Progenitor cell of endocrine pancreas (in vitro differentiated cells): ENCODE measurements around the gene SMC5. TPM values are rescaled to one million over a fixed set of nuclear protein-coding genes. Genes with fewer than 3 reads are reported as not detected.

ENCODE experiments used
- DNase-seq: peaks from one replicate; pipeline ENCODE4 v3.0.0; 2021; ENCODE audit warnings: low spot score; ENCODE audit not compliant: unreplicated experiment
- H3K27ac Mint-ChIP-seq: 2 replicates; pipeline ENCODE4 v1.8.0; 2021; ENCODE audit warnings: mild to moderate bottlenecking, moderate library complexity, mixed read lengths
- H3K27me3 Mint-ChIP-seq: 2 replicates; pipeline ENCODE4 v1.8.0; 2021; ENCODE audit warnings: mixed read lengths
- H3K36me3 Mint-ChIP-seq: 2 replicates; pipeline ENCODE4 v1.8.0; 2022; ENCODE audit warnings: mixed read lengths; ENCODE audit not compliant: insufficient read depth
- H3K4me1 Mint-ChIP-seq: 2 replicates; pipeline ENCODE4 v1.8.0; 2021; ENCODE audit warnings: low read depth, mixed read lengths
- H3K4me3 Mint-ChIP-seq: 2 replicates; pipeline ENCODE4 v1.8.0; 2021; ENCODE audit warnings: low read depth, mild to moderate bottlenecking, moderate library complexity, mixed read lengths
- H3K9me3 Mint-ChIP-seq: 2 replicates; pipeline ENCODE4 v1.8.0; 2021; ENCODE audit warnings: low read depth, mixed read lengths
- total RNA-seq: library from RNA; stranded (reverse); gene quantifications from 2 replicates; pipeline ENCODE4 v1.2.1, GENCODE V29; 2021
- TF ChIP-seq, protein P1 (sequence below): fragments of 200-600 bp; sonication (generic); IDR thresholded peaks from one replicate; pipeline ENCODE4 v1.5.0; 2021; ENCODE audit warnings: antibody characterized with exemption, mild to moderate bottlenecking; ENCODE audit not compliant: unreplicated experiment

Gene SMC5
- total RNA-seq, 1 donor from 2014 or later: 42.8 TPM

DNA sequence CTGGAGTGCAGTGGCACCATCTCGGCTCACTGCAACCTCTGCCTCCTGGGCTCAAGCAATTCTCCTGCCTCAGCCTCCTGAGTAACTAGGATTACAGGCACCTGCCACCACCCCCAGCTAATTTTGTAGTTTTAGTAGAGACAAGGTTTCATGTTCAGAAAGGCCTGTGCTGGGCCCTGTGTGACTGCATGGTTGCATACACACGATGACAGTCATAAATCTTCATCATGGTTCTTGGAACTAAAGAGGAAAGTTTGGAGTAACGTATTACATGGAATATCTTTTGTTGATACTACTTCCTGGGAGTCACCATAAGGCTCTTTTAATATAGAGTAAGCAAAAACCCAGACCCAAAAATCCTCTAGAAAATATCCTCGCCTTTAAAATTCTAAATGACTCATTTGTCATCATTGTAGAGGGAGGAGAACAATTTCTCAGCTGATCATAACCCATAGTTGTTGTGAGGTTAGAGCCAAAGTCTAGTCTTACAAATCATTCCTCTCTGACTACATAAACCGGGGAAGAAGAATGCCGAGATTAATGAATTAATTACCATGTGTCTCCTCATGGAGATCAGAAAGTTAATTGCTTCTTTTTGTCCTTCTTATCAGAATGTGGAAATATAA lies 108.6 kb downstream of the SMC5 start:
- no peak overlapping the region for H3K4me3 Mint-ChIP-seq
- DNase-seq: no peak
- TF ChIP-seq, protein P1, sequence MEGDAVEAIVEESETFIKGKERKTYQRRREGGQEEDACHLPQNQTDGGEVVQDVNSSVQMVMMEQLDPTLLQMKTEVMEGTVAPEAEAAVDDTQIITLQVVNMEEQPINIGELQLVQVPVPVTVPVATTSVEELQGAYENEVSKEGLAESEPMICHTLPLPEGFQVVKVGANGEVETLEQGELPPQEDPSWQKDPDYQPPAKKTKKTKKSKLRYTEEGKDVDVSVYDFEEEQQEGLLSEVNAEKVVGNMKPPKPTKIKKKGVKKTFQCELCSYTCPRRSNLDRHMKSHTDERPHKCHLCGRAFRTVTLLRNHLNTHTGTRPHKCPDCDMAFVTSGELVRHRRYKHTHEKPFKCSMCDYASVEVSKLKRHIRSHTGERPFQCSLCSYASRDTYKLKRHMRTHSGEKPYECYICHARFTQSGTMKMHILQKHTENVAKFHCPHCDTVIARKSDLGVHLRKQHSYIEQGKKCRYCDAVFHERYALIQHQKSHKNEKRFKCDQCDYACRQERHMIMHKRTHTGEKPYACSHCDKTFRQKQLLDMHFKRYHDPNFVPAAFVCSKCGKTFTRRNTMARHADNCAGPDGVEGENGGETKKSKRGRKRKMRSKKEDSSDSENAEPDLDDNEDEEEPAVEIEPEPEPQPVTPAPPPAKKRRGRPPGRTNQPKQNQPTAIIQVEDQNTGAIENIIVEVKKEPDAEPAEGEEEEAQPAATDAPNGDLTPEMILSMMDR: no peak
- H3K27me3 Mint-ChIP-seq: no peaks in the 10 kb centered on the region
- H3K4me1 Mint-ChIP-seq: no peaks in the 10 kb centered on the region
- H3K9me3 Mint-ChIP-seq: peaks cover 4% of the 10 kb centered on the region
- no peak overlapping the region for H3K27ac Mint-ChIP-seq
- peaks cover 10% of the 10 kb centered on the region for H3K36me3 Mint-ChIP-seq

DNA sequence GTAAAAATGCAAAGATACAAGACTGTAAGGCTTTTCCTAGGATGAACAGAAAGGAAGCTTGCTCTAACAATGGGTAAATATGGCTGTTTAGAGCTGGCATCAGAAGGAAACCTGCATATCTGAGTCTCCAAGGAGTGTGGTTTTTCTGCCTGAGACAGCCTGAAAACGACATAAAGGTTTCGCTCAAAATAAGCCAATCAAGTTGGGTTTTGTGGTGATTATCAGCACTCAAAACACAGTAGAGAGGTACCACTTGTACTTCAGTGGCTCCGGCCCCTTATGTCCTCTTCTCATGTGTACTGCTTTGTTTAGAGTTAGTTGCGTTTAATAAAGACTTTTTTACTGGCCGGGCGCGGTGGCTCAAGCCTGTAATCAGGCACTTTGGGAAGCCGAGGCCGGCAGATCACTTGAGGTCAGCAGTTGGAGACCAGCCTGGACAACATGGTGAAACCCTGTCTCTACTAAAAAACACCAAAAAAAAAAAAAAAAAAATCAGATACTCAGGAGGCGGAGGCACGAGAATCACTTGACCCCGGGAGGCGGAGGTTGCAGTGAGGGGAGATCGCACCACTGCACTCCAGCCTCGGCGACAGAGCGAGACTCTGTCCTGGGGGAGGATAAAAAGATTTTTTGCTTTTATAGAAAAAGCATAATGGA lies 116.3 kb downstream of the SMC5 start:
- Mint-ChIP-seq H3K27ac (no peak overlapping the region), H3K4me3 (no peak overlapping the region), H3K36me3 (no peaks in the 10 kb centered on the region), H3K4me1 (no peaks in the 10 kb centered on the region), H3K27me3 (no peaks in the 10 kb centered on the region), H3K9me3 (no peaks in the 10 kb centered on the region)
- TF ChIP-seq, protein P1: no peak
- DNase-seq: no peak

DNA sequence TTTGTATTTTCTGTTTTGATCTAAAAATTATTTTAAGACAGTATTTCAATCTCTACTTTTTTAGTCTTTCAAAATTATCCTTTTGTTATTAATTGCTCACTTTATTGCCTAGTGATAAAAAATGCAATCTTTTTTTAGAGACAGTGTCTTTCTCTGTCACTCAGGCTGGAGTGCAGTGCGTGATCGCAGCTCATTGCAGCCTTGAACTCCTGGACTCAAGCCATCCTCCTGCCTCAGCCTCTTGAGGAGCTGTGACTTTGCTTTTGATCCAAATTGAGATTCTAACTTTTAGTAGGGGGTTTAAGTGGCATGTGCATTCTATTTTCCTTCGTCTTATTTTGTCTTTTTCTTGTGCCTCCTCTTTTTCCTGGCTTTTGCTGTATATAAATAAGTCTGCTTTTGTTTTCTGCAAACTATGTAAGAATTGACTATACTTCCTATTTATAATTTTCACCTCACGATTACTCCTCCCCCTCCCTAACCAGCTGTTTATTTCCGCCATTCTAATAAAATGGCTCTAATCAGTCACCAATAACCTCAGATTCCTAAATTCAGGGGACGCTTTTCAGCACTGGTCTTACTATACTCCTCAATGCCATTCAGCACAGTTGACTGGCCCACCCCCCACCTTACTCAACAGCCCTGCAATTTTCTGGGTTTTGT lies 123.4 kb downstream of the SMC5 start:
- peaks cover 8% of the 10 kb centered on the region for H3K27me3 Mint-ChIP-seq

DNA sequence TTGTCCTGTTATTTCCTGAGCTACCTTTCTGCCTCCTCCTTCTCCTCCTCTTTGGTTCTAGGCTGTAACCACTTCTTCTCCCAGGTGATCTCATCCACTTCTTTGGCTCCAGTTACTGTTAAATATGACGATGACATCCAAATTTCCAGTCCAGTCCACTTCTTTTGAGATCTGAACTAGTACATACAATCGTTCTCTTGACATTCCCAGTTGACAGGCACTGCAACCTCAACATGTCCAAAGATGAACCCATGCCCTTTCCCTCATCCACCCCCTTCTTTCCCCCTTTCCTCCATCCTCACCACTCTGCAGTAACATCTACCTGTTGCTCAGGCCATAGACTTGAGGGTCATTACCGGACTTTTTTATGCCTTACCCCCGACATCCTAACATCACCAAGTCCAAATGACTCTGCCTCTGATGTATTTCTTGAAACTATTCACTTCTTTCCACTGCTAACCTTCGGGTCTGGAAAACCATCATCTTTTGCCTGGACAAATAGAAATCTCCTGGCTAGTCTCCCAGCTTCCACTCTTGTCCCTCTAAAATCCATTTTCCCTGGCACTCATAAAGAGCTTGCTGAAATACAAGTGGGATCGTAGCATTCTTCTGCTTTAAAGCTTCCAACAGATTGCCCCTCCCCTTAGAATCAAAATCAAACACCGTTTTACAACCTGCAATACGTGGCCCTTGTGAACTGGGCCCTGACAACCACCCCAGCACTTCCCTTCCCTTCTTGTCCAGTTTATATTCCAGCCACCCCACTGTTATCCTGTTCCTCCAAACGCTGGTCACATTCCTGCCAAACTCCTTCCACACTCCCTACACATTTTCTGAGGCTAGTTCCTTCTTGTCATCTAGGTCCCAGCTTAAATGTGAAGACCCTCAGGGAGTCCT lies 124.2 kb downstream of the SMC5 start:
- Mint-ChIP-seq H3K27ac (no peak overlapping the region), H3K4me1 (no peaks in the 10 kb centered on the region), H3K36me3 (no peaks in the 10 kb centered on the region), H3K9me3 (no peaks in the 10 kb centered on the region), H3K4me3 (no peak overlapping the region), H3K27me3 (peaks cover 8% of the 10 kb centered on the region)
- no peak for DNase-seq
- TF ChIP-seq, protein P1: no peak

More for the DNA sequence above, 123.4 kb downstream of the SMC5 start:
- Mint-ChIP-seq H3K9me3 (no peaks in the 10 kb centered on the region), H3K36me3 (no peaks in the 10 kb centered on the region), H3K4me1 (no peaks in the 10 kb centered on the region), H3K4me3 (no peak overlapping the region), H3K27ac (no peak overlapping the region)
- no peak for DNase-seq
- TF ChIP-seq, protein P1: no peak

DNA sequence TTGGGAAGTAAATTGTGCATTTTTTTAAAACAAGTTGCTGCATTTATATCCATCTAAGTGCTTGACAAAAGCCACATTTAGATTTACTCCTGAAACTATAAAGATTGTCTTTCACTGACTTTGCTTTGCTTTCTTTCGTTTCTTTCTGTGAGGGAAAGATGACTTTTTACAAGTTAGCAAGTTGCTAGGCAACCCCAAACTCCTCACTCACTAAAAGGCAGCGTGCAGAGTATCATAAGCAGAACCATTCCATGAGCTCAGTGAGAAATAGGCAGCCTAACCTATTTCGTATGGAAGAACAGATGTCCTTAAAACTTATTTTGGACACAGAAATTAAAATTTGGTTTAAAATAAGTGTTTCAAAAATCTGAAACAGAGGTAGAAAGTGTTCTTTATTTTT lies 126.6 kb downstream of the SMC5 start:
- no peaks in the 10 kb centered on the region for H3K9me3 Mint-ChIP-seq
- no peak overlapping the region for H3K27ac Mint-ChIP-seq
- H3K4me1 Mint-ChIP-seq: no peaks in the 10 kb centered on the region
- DNase-seq: no peak
- no peaks in the 10 kb centered on the region for H3K36me3 Mint-ChIP-seq
- H3K4me3 Mint-ChIP-seq: no peak overlapping the region
- TF ChIP-seq, protein P1: no peak
- H3K27me3 Mint-ChIP-seq: peaks cover 14% of the 10 kb centered on the region
